GM19452 (cell line): Measurements from ENCODE around the gene HNRNPK.
A peak's percentile ranks its signal among the peaks of the same experiment; 100 is the strongest.

Experiments
- ATAC-seq: cut with Tn5 transposase; IDR thresholded peaks from one replicate; pipeline ENCODE4 v1.9.1; 2021; ENCODE audit not compliant: unreplicated experiment

The HNRNPK gene

DNA sequence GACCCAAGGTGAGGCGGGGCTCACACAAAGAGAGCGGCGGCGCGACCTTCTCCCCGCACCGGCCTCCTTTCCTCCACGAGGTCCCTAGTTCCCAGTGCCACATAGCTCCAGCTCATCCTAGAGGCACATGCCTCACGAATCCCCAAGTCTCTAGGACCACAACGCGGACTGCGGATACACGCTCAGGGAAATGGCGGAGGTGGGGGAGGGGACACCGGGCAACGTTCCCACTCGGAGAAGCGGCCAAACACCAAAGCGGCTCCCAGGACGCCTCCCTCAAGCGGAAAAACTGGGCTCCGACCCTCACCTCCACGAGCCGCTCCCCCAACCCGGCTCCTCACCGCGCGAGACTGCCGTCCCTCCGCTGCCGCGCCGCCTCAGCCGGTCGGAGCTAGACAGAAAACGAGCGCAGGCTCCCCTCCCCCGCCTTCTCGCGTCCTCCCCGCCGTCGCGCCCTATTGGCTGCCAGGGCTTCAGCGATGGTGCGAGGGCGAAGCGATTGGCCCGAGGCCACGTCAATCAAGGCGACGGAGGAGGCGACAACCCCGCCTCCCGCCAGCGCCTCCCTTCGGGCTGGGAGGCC lies at the start of gene HNRNPK:
Gene HNRNPK, minus strand, starts transcription at position 404 of the 583 bp plus-strand sequence. CDS start 1,963 bp downstream, outside the sequence.
- peak; percentile 85 for ATAC-seq

GRCh38 chr9:84027201-84027600 lies 47.2 kb upstream of the HNRNPK start:
- ATAC-seq, result no peak

GRCh38 chr9:84024041-84024575 lies 44.1 kb upstream of the HNRNPK start:
- ATAC-seq, result no peak

DNA sequence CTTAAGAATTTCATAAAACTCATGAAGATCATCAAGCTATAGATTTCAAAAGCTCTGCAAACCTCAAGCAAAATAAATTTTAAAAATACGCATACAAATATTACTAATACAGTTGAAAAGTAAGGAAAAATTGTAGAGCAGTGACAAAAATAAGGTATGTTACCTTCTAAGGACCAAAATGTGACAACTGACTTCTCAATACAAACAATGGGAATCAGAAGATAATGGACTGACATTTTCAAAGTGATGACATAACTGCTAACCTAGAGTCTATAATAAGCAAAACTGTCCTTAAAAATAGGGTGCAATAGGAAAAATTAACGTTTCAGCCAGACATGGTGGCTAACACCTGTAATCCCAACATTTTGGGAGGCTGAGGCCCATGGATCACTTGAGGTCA lies 27.6 kb upstream of the HNRNPK start:
- no peak for ATAC-seq

GRCh38 chr9:84003246-84003645 lies 23.2 kb upstream of the HNRNPK start:
- no peak for ATAC-seq

- ATAC-seq, result peak; percentile 79
Measured at GRCh38 chr9:84002344-84002743, 22.3 kb upstream of the HNRNPK start.

- no peak for ATAC-seq
Measured at GRCh38 chr9:84001621-84002020, 21.6 kb upstream of the HNRNPK start.

DNA sequence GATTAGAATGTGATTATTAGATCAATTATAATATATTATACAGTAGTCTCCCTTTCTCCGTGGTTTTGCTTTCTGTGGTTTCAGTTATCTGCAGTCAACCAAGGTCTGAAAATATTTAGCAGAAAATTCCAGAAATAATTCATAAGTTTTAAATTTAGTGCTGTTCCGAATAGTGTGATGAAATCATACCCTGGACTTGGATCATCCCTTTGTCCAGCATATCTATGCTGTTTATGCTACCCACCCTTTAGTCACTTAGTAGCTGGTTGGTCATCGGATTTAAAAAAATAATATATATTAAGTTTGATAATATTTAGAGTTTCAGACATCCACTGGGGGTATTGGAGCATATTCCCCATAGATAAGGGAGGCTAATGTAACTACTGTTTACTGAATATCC lies 20.2 kb upstream of the HNRNPK start:
- no peak for ATAC-seq

GRCh38 chr9:83999141-83999918 lies 19.3 kb upstream of the HNRNPK start:
- no peak for ATAC-seq

GRCh38 chr9:83996126-83996525 lies 16.1 kb upstream of the HNRNPK start:
- ATAC-seq, result no peak

GRCh38 chr9:83992901-83993300 lies 12.9 kb upstream of the HNRNPK start:
- no peak for ATAC-seq

DNA sequence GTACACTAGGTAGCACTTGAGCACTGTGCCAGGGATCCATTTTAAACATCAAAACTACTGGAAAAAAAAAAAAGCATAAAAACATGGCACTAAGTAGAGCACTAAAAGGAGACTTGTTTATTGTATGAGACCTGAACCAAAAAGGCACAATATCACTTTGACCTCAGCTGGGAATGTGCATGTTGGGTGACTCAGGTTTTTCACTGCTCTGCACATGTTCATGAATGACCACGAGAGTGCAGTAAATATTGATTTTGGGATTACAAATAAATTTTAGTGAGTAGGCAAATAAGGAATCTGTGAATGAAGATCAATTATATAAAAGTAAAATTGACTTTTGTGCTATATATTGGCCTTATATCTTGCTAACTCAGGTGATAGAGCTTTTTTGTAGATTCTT lies 12.4 kb upstream of the HNRNPK start:
- no peak for ATAC-seq

DNA sequence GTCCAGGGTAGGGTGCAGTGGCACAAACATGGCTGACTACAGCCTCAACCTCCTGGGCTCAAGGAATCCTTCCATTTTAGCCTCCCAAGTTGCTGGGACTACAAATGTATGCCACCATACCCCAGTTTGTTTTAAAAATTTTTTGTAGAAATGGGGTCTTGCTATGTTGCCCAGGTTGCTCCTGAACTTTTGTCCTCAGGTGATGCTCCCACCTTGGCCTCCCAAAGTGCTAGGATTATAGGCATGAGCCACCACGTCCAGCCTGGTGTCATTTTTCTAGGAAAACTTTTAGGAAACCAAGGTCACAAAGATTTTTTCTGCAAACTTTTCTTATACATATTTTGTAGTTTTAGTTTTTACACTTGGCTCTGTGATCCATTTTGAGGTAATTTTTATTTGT lies 11.3 kb upstream of the HNRNPK start:
- no peak for ATAC-seq

DNA sequence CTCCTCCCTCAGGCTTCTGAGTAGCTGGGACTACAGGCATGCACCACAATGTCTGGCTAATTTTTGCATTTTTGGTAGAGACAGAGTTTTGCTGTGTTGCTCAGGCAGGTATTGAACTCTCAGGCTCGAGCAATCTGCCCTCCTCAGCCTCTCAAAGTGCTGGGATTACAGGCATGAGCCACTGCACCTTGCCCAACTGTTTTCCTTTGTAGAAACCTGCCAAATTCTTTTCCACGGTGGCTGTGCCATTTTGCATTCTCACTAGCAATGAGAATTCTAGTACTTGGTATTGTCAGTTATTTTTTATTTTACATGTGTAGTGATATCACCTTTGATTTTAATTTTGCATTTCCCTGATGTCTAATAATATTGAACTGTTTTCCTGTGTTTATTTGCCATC lies 8.4 kb upstream of the HNRNPK start:
- no peak for ATAC-seq

DNA sequence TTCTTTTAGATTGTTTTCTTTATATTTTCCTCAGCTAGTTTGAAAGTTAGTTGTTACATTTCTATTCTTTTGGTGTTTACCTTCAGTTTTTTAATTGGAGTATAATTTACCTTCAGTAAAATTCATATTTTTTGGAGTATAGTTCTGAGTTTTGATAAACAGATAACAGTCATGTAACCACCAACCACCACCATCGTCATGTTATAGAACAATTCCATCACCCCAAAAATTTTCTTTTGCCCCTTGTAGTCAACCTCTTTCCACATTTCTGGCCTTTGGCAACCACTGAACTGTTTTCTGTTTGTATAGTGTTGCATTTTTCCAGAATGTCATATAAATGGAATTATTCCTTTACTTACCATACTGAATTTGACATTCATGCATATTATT lies 7.4 kb upstream of the HNRNPK start:
- ATAC-seq, result no peak

DNA sequence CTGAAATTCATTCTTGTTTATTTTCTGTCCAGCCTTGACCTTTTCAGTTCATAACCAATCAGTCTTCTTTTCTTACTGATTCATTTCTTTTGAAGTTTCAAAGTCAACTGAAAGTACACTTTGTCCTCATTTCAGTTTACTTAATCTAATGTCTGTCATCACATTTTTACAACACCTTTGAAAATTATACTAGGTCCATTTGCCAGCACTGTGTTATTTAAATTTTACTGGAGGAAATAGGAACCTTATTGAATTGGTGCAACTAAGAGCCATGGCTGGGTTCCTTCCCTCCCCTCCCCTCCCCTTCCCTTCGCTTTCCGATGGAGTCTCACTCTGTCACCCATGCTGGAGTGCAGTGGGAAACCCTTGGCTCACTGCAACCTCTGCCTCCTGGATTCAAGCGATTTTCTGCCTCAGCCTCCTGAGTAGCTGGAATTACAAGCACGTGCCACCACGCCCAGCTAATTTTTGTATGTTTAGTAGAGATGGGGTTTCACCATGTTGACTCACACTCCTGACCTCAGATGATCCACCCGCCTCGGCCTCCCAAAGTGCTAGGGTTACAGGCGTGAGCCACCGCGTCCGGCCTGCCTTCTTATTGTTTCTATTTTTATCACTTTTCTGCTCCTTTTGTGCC lies 6.9 kb upstream of the HNRNPK start:
- no peak for ATAC-seq

DNA sequence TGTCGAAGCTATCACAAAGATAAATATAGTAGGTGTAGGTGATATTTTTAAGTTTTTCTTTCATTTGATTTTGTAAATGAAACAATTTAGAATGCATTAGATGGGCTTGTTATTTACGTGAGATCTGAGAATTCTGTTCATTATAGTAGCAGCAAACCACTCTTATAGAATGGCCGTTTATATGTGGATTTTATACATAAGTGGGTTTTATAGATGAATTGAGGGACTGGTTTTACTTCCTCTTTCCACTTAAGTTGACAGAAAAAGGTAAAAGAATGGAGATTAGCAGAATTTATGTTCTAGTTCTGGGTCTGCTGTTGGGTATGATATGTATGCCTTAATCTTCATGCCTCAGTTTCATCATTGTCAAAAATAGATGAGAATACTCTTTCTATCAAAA lies 6.2 kb upstream of the HNRNPK start:
- no peak for ATAC-seq

DNA sequence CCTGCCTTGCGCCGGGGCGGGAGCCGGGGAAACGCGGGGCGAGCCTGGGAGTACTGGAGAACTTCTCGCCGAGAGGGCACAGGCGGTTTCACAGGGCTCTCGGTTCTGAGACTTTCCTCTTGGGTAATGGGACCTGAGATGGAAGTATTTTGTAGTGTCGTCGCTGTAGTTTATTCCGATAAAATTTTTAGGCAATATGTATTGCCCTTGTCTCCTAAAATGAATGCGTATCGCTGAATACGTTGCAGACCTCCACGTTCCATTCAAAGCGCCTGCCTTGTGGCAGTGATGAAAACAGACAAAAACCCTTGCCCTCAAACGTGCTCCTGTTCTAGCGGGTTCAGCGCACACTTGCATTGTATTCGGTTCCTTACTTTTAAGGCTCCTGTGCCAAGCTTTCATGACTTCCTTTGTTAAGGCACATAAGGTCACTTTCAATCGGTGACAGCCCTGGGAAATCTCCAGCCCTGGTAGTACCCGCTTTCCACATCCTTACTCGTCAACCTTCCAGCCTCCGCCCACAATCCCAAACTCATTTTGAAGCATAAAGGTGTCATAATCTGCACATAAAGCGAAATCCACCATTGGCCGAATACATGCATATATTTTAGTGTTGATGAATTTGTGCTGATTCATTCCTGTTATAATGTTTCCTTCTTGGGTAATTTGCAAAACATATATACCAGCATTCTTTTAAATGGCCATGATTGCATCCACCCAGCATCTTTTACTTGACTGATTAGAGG lies 1.3 kb upstream of the HNRNPK start:
- ATAC-seq, result no peak

DNA sequence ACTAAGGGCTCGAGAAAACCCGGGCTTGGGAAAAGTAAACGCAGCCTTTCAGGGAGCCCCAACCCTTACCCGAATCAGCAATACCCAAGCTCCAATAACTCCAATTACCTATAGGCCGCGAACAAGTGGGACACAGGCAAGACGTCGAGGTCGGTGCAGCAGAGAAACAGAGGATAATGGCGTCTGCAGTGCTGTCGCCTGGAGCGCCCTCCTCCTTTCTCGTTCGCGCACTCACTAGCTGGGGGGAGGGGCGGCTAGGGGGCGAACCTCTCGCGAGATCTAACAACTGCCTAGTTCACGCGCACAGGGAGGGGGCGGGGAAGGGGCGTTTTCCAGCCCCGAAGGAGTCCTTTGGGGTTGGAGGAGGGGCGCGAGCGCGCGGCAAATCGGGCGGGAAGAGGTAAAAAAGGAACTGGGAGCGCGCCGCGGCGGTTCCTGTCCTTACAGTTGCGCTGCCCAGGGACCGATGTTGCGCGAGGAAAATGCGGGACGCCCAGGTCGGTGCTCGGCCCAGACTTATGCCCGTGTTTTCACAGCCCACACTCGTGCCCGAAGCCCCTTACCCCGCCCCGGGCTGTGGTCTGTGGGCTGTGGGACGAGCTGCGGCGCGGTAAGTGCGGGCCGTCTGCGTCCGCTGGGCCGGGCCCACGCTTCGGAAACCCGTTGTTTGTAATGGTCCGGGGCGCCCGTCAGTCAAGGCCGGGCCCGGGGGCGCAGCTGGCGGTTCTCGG lies 545 bp upstream of the HNRNPK start, which contains the start of gene RMI1:
Gene RMI1, plus strand, starts transcription at position 411 of the 731 bp plus-strand sequence. CDS start 20,182 bp downstream, outside the sequence.
- ATAC-seq, result peak; percentile 73

- no peak for ATAC-seq
Measured at GRCh38 chr9:83978992-83979811, 813 bp downstream of the HNRNPK start.
